Activated CD8-positive, alpha-beta T cell treated with anti-CD3 and anti-CD28 coated beads, Interleukin-2, amount 10 ng/mL, durations not matched to agents 7 days and 5 days (primary cell): ENCODE results near the gene POMT2. TPM values are rescaled to one million over a fixed set of nuclear protein-coding genes. Genes with fewer than 3 reads are reported as not detected.
"Not testable (repeated sequence)": the region's sequence is repeated elsewhere in the genome, so short reads cannot be mapped to it uniquely, and the experiment has no call there.

Experiments used
- ATAC-seq: fragments of 150-1000 bp; cut with Tn5 transposase; one replicate; pipeline ENCODE4 v1.10.0; 2021; ENCODE audit warnings: moderate library complexity
- CTCF ChIA-PET: fragments of 350-600 bp; sonication (Branson Sonifier 250); formaldehyde crosslinking; loops from one replicate; lab custom pipeline; 2021; ENCODE audit warnings: antibody characterized with exemption; lab: Charles Lee
- POLR2A ChIA-PET: fragments of 350-600 bp; sonication (Branson Sonifier 250); formaldehyde crosslinking; loops from one replicate; lab custom pipeline; 2021; ENCODE audit warnings: antibody characterized with exemption; lab: Charles Lee
- DNase-seq: peaks from one replicate; pipeline ENCODE4 v3.0.0-alpha.2; 2020
- H3K27ac Mint-ChIP-seq: one replicate; pipeline ENCODE4 v1.8.0; 2021; ENCODE audit warnings: mild to moderate bottlenecking, mixed read lengths
- H3K27me3 Mint-ChIP-seq: one replicate; pipeline ENCODE4 v1.8.0; 2021; ENCODE audit warnings: low read depth, mixed read lengths
- H3K36me3 Mint-ChIP-seq: one replicate; pipeline ENCODE4 v1.8.0; 2021; ENCODE audit warnings: low read depth, mixed read lengths
- H3K4me1 Mint-ChIP-seq: one replicate; pipeline ENCODE4 v1.8.0; 2021; ENCODE audit warnings: low read depth, mixed read lengths
- H3K4me3 Mint-ChIP-seq: one replicate; pipeline ENCODE4 v1.8.0; 2021; ENCODE audit warnings: mild to moderate bottlenecking, mixed read lengths
- H3K9me3 Mint-ChIP-seq: one replicate; pipeline ENCODE4 v1.8.0; 2022; ENCODE audit warnings: mixed read lengths; ENCODE audit not compliant: insufficient read depth
- total RNA-seq, 2 experiments: library from RNA; stranded (reverse); gene quantifications; one replicate each; pipeline ENCODE4 v1.2.3, GENCODE V29; 2021

POMT2 gene
- total RNA-seq, 2 experiments from 2014 or later, result 15.0 to 15.5 TPM

DNA sequence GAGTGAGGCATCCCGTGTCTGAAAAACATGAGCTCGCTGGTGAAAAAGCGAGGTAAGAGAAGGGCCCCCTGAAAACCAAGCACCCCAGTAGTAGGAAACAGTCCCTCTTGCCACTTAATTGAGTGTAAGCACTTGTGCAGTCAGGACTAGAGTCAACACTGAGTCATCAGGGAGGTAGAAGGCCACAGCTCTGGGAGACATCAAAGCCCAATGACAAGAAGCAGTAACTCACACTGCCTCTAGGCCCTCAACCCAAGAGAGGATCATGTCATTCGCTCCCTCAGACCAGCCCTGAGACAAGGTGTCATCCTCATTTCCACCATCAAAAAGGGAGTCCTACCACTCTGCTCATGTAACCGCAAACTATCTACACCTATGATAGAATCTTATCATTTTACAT, 17.8 kb downstream of the POMT2 start:
- Mint-ChIP-seq H3K27ac (no peak overlapping the region), H3K9me3 (no peaks in the 10 kb centered on the region), H3K4me3 (no peak overlapping the region), H3K27me3 (no peaks in the 10 kb centered on the region), H3K4me1 (peaks cover 15% of the 10 kb centered on the region), H3K36me3 (no peaks in the 10 kb centered on the region)
- ATAC-seq, result peak; percentile 72
- CTCF ChIA-PET, result interaction anchor here (0.9 to 8.9 kb wide), 9 partner anchors 10 to 152 kb away, joined by 3 to 214 read pairs (median 8); partner anchors contain the start of genes GSTZ1 and POMT2
- peak; percentile 44 for DNase-seq
- POLR2A ChIA-PET, result interaction anchor here (2.3 kb wide), 1 partner anchor 18 kb away, joined by 10 read pairs; the partner anchor contains the start of genes GSTZ1 and POMT2

DNA sequence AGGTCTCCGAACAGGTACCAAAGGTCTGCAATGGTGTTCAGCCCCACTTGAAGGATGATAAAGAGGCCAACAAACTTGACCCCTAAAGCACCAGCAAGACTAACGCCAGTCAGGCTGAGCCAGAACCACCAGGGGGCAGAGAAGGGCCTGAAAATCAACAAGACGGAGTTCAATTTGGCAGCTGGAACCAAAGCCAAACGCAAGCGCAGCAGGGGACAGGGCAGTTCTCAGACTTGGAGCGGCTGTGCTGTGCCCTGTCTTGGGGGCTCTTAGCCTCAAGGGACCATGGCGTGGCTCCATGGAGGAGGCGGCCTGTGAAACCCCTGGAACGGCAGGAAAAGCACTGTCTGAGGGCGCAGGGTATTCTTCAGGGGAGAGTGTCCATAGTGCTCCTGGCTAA, 19.6 kb downstream of the POMT2 start:
- Mint-ChIP-seq H3K9me3 (no peaks in the 10 kb centered on the region), H3K4me3 (no peak overlapping the region), H3K36me3 (no peaks in the 10 kb centered on the region), H3K27me3 (no peaks in the 10 kb centered on the region), H3K4me1 (peaks cover 15% of the 10 kb centered on the region), H3K27ac (no peak overlapping the region)
- ATAC-seq, result peak; percentile 57
- ChIA-PET CTCF (interaction anchor here (0.5 to 8.9 kb wide), 17 partner anchors 9 to 252 kb away, joined by 3 to 214 read pairs (median 4); partner anchors contain the start of genes GSTZ1 and POMT2), POLR2A (no interaction called here)
- DNase-seq, result peak; percentile 73

DNA sequence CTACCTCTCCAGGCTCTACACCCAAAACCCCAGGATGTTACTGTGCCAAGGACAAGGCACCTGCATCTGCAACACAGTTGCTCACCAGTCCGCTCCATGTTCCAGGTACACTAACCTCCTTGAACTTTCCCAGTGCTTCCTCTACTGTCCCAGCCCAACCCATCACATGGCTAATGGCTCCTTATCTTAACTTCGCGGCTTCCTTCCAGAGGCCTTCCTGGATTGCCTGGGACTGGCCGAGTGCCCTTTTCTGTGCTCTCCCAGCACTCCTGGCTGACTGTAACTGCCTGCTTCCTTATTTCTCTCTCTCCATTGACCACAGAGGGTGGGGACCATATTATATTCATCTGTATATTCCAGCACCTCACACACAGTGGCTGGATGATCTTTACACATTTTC, 20.9 kb downstream of the POMT2 start:
- H3K27me3 Mint-ChIP-seq, result no peaks in the 10 kb centered on the region
- peaks cover 15% of the 10 kb centered on the region for H3K4me1 Mint-ChIP-seq
- ATAC-seq, result no peak
- ChIA-PET CTCF (interaction anchor here (1.4 to 8.9 kb wide), 3 partner anchors 14 to 110 kb away, joined by 4 to 214 read pairs (median 4); no protein-coding TSS in a partner anchor), POLR2A (no interaction called here)
- no peak overlapping the region for H3K4me3 Mint-ChIP-seq
- no peak for DNase-seq
- no peaks in the 10 kb centered on the region for H3K9me3 Mint-ChIP-seq
- H3K27ac Mint-ChIP-seq, result no peak overlapping the region
- no peaks in the 10 kb centered on the region for H3K36me3 Mint-ChIP-seq

DNA sequence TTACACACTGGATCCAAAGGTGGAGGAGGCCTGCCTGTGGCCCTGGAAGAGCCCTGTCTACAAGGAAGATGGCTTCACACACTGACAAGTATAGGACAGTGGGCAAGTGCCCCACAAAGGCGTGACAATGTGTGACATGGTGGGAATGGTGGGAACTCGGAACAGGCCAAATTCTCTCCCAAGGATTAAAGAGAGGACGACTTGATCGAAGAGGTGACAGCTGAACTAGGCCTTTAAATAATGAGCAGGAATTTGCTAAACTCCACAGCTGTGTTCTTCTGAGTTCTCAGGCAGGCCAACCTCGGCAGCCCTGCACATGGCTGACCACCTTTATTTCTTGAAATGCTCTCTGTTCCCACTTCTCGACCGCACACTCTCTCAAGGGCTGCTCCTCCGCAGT, 23.8 kb downstream of the POMT2 start:
- no peak for DNase-seq
- Mint-ChIP-seq H3K27ac (no peak overlapping the region), H3K9me3 (no peaks in the 10 kb centered on the region), H3K4me1 (no peaks in the 10 kb centered on the region), H3K36me3 (no peaks in the 10 kb centered on the region), H3K27me3 (no peaks in the 10 kb centered on the region), H3K4me3 (no peak overlapping the region)
- ChIA-PET CTCF (interaction anchor here (8.9 kb wide), 1 partner anchor 17 kb away, joined by 214 read pairs; no protein-coding TSS in a partner anchor), POLR2A (no interaction called here)
- no peak for ATAC-seq

DNA sequence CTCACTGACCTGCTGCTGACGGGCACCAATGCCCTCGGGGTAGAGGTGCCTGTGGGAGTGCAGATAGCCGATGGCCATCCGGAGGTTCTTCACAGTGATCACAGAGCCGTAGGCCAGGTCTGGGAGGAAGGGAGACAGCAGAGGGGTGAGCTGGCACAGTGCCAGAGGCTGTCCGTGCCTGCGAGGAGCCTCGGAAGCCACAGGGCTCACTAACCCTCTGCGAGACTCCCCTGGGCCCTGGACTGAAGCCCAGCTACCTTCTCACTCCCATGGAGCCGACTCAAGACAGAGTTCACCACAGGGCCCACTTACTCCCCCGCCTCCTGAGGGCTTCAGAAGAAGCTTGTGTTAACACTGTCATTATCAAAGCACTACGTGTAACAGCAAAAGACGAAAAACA, 24.5 kb downstream of the POMT2 start:
- DNase-seq, result no peak
- ATAC-seq, result no peak
- no peak overlapping the region for H3K27ac Mint-ChIP-seq
- POLR2A ChIA-PET, result no interaction called here
- no peaks in the 10 kb centered on the region for H3K27me3 Mint-ChIP-seq
- H3K36me3 Mint-ChIP-seq, result no peaks in the 10 kb centered on the region
- no peaks in the 10 kb centered on the region for H3K9me3 Mint-ChIP-seq
- CTCF ChIA-PET, result no interaction called here
- no peak overlapping the region for H3K4me3 Mint-ChIP-seq
- no peaks in the 10 kb centered on the region for H3K4me1 Mint-ChIP-seq

DNA sequence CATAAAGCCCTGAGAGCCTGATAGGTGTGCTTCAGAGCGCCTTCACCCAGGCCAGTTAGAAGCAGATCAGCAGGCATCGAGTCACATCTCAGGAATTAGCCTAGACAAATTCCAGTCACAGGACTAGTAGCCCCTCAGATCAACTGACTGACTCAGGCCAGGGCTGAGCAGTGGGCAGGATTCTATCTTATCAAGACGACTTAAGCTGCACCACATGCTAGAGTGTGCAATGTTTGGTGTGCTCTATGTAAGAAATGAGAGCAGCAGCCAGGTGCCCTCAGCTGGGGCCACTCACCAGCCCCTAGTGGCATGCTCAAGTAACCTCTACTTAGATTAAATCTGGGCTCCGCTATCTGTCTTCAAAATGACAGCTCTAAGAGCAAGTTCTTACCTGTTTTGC, 30.0 kb downstream of the POMT2 start:
- no peaks in the 10 kb centered on the region for H3K36me3 Mint-ChIP-seq
- H3K27me3 Mint-ChIP-seq, result no peaks in the 10 kb centered on the region
- no peaks in the 10 kb centered on the region for H3K9me3 Mint-ChIP-seq
- POLR2A ChIA-PET, result no interaction called here
- ATAC-seq (no peak), DNase-seq (no peak)
- no peaks in the 10 kb centered on the region for H3K4me1 Mint-ChIP-seq
- CTCF ChIA-PET, result interaction anchor here (0.9 to 1.5 kb wide), 2 partner anchors 12 to 25 kb away, joined by 4 to 6 read pairs; no protein-coding TSS in a partner anchor
- no peak overlapping the region for H3K4me3 Mint-ChIP-seq
- H3K27ac Mint-ChIP-seq, result no peak overlapping the region

DNA sequence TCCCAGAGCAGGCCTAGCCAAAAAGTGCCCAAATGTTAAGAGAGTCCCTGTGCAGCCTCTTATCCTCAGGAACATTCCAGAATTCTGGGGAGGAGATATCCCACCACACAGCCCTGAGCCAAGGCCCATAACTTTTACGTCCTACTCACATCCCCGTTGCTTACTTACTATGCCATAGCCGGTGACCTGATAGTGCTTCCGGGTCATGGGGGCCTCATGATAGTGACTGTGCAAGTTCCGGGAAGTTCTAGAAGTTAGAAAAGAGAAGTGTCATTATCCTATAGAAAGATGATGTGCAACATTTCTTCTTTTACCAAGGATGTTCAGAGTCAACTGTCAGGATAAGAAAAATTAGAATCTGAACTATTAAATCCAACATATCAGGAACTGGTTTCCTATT, 34.1 kb downstream of the POMT2 start:
- H3K9me3 Mint-ChIP-seq, result no peaks in the 10 kb centered on the region
- H3K36me3 Mint-ChIP-seq, result peaks cover 5% of the 10 kb centered on the region
- no peak for DNase-seq
- no peak for ATAC-seq
- ChIA-PET CTCF (no interaction called here), POLR2A (no interaction called here)
- H3K4me1 Mint-ChIP-seq, result no peaks in the 10 kb centered on the region
- no peaks in the 10 kb centered on the region for H3K27me3 Mint-ChIP-seq
- no peak overlapping the region for H3K27ac Mint-ChIP-seq
- no peak overlapping the region for H3K4me3 Mint-ChIP-seq

DNA sequence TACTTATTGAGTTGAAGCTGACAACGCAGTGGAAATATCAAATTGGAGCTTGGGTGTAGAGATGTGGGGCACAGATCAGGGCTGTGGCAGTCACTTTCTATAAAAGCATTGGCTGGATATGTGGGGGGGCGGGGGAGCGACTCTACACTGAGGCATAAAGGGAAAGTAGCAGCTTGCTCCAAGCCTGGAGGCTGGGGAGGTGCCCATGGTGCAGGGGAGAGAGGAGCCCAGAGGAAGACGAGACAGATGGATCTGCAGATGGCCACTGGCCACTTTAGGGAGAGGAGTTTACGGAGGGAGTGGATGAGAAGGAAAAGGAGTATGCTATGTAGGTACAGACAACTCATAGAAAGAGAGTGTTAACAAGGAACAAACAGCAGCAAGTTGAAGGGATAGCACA, 36.2 kb downstream of the POMT2 start:
- DNase-seq (no peak), ATAC-seq (no peak)
- Mint-ChIP-seq H3K27me3 (no peaks in the 10 kb centered on the region), H3K9me3 (no peaks in the 10 kb centered on the region), H3K36me3 (peaks cover 5% of the 10 kb centered on the region), H3K27ac (no peak overlapping the region), H3K4me3 (no peak overlapping the region), H3K4me1 (no peaks in the 10 kb centered on the region)
- ChIA-PET POLR2A (no interaction called here), CTCF (no interaction called here)

DNA sequence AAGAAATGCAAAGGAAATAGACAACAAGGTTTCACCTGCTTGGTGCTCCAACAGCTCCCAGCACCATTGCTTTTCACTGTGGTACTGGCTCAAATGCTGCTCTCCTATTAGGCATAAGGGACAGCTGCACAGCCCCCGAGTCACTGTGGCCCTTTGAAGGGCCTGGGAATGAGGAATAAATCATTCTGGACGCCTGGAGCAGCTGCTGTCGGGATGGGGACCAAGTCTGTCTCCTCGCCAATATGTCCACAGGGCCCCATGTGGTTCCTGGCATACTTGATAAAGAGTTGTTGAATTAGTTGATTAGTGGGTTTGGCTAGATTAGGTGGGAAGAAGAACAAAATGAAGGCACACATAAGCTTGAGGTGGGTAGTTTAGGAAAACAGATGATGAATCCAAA, 36.6 kb downstream of the POMT2 start:
- H3K4me3 Mint-ChIP-seq, result no peak overlapping the region
- no peaks in the 10 kb centered on the region for H3K4me1 Mint-ChIP-seq
- DNase-seq, result no peak
- H3K27ac Mint-ChIP-seq, result no peak overlapping the region
- ATAC-seq, result no peak
- no peaks in the 10 kb centered on the region for H3K27me3 Mint-ChIP-seq
- ChIA-PET CTCF (no interaction called here), POLR2A (no interaction called here)
- H3K9me3 Mint-ChIP-seq, result no peaks in the 10 kb centered on the region
- peaks cover 5% of the 10 kb centered on the region for H3K36me3 Mint-ChIP-seq

DNA sequence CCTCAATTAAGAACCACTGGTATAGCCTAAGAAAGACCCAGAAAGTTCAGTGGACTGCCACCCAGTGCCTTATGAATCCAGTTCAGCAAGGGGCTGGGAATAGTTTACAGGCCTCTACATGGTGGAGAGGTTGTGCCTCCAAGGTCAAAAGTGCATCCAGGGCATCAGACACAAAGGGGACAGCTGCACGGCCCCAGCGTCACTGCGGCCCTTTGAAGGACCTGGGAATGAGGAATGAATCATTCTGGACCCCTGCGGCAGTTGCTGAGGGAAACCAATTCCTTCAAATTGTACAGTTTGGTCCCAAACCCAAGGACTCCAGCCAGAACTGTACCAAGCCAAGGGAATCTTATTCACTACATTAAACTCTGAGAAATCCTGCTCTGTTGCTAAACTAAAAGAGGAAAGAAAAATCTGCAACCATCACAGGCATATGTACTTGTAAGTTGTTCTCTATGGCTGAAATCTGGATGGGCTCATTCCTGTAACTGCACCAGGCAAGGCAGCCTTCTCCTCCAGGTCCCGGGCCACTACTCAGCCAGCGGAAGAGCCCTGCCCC, 38.8 kb downstream of the POMT2 start:
- Mint-ChIP-seq H3K36me3 (peaks cover 5% of the 10 kb centered on the region), H3K27ac (no peak overlapping the region), H3K9me3 (no peaks in the 10 kb centered on the region), H3K27me3 (no peaks in the 10 kb centered on the region), H3K4me1 (no peaks in the 10 kb centered on the region), H3K4me3 (no peak overlapping the region)
- CTCF ChIA-PET, result interaction anchor here (1.0 to 1.4 kb wide), 3 partner anchors 34 to 69 kb away, joined by 3 to 4 read pairs (median 4); no protein-coding TSS in a partner anchor
- POLR2A ChIA-PET, result no interaction called here
- DNase-seq (no peak), ATAC-seq (no peak)

DNA sequence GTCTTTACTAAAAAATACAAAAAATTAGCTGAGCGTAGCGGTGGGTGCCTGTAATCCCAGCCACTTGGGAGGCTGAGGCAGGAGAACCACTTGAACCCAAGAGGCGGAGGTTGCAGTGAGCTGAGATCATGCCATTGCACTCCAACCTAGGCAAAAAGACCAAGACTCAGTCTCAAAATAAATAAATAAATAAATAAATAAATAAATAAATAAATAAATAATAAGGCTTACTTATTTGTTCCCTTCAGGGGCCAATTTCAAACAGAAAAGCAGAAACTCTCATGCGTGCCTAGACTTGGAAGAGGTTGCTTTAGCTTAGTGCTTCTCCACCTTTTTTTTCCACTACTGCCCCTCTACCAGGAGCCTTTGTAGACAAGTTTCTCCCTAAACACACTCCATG, 39.8 kb downstream of the POMT2 start:
- H3K4me3 Mint-ChIP-seq, H3K4me1 Mint-ChIP-seq, H3K27me3 Mint-ChIP-seq, DNase-seq, H3K27ac Mint-ChIP-seq, H3K36me3 Mint-ChIP-seq, POLR2A ChIA-PET, H3K9me3 Mint-ChIP-seq, ATAC-seq: not testable (repeated sequence)
- CTCF ChIA-PET, result interaction anchor here (0.8 to 0.9 kb wide), 2 partner anchors 9 to 35 kb away, joined by 3 to 4 read pairs; no protein-coding TSS in a partner anchor

DNA sequence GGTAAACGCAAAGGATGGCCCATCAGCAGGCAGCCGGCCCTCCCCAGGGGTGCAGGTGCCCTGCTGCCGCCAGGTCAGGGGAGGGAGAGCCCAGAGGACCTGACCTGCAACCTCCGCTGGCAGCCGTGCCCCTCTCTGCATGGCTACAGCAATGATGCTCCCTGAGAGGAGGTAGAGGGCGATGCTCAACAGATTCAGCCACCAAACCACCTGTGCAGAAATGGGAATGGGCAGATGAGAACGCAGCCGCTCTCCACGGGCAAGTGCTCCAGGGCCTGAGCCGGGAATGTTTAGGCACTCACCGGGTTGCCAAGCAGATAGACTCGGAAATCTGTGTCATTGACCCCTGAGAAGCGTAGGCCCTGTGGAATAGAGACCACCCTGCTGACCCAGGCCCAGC, 41.0 kb downstream of the POMT2 start:
- Mint-ChIP-seq H3K27me3 (no peaks in the 10 kb centered on the region), H3K4me1 (no peaks in the 10 kb centered on the region), H3K36me3 (peaks cover 3% of the 10 kb centered on the region), H3K4me3 (no peak overlapping the region), H3K9me3 (no peaks in the 10 kb centered on the region), H3K27ac (no peak overlapping the region)
- DNase-seq (no peak), ATAC-seq (no peak)
- POLR2A ChIA-PET, result no interaction called here
- CTCF ChIA-PET, result interaction anchor here (0.9 to 1.3 kb wide), 2 partner anchors 10 to 37 kb away, joined by 4 read pairs; no protein-coding TSS in a partner anchor
